Prostate gland (tissue), 2 donors: Measurements from ENCODE around the gene TMEM232.

Experiments
- POLR2A ChIP-seq: fragments of 450-650 bp; IDR thresholded peaks from one replicate; pipeline ENCODE4 v1.6.1; 2016; ENCODE audit warnings: antibody characterized with exemption, mild to moderate bottlenecking
- TF ChIP-seq, protein P1 (sequence below), 4 experiments: fragments of 200-600 bp in 2 of 4; fragments of 450-650 bp in 2 of 4; sonication (generic) in 2 of 4; IDR thresholded peaks; 1 replicate in 3 of 4; 2 replicates in 1 of 4; pipeline ENCODE4 v1.5.1; 2016 to 2019; ENCODE audit warnings: antibody characterized with exemption in 4 of 4, mild to moderate bottlenecking in 2 of 4, moderate library complexity in 2 of 4

DNA sequence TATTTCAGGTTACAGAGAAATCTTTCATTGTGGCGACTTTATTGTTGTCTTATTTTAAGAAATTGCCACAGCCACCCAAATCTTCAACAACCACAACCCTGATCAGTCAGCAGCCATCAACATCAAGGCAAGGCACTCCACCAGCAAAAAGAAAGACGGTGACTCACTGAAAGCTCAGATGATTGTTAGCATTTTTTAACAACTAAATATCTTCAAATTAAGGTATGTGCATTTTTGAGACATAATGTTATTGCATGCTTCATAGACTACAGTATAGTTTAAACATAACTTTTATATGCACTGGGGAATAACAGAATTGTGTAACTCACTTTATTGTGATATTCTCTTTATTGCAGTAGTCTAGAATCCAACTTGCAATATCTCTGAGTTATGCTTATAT, 263.4 kb downstream of the TMEM232 start:
- TF ChIP-seq, protein P1, sequence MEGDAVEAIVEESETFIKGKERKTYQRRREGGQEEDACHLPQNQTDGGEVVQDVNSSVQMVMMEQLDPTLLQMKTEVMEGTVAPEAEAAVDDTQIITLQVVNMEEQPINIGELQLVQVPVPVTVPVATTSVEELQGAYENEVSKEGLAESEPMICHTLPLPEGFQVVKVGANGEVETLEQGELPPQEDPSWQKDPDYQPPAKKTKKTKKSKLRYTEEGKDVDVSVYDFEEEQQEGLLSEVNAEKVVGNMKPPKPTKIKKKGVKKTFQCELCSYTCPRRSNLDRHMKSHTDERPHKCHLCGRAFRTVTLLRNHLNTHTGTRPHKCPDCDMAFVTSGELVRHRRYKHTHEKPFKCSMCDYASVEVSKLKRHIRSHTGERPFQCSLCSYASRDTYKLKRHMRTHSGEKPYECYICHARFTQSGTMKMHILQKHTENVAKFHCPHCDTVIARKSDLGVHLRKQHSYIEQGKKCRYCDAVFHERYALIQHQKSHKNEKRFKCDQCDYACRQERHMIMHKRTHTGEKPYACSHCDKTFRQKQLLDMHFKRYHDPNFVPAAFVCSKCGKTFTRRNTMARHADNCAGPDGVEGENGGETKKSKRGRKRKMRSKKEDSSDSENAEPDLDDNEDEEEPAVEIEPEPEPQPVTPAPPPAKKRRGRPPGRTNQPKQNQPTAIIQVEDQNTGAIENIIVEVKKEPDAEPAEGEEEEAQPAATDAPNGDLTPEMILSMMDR (IDR thresholded peaks at IDR 0.05): no peak
- no peak for TF ChIP-seq POLR2A
